Stimulated activated CD8-positive, alpha-beta memory T cell treated with anti-CD3 and anti-CD28 coated beads, Interleukin-12 subunit alpha, Interleukin-12 subunit beta, amount 100 ng/mL, for 24 hours (primary cell): ENCODE measurements around the gene POU3F3.

Experiments
- DNase-seq: peaks from one replicate; pipeline ENCODE4 v3.0.0-alpha.2; 2020; ENCODE audit errors: extremely low read depth

Gene POU3F3

GRCh38 chr2:104875262-104875661 lies 21.3 kb downstream of the POU3F3 start:
- no peak for DNase-seq

GRCh38 chr2:104876606-104877570 lies 23.0 kb downstream of the POU3F3 start:
- no peak for DNase-seq

- DNase-seq = no peak
Measured at GRCh38 chr2:104878863-104879512, 25.1 kb downstream of the POU3F3 start.

- no peak for DNase-seq
Measured at GRCh38 chr2:104880076-104880475, 26.2 kb downstream of the POU3F3 start.

GRCh38 chr2:104883357-104883756 lies 29.4 kb downstream of the POU3F3 start:
- DNase-seq = no peak

- no peak for DNase-seq
Measured at GRCh38 chr2:104885119-104885782, 31.3 kb downstream of the POU3F3 start.

- DNase-seq = no peak
Measured at GRCh38 chr2:104887676-104888075, 33.8 kb downstream of the POU3F3 start.

- DNase-seq = no peak
Measured at GRCh38 chr2:104888489-104889258, 34.8 kb downstream of the POU3F3 start.

GRCh38 chr2:104889291-104889959 lies 35.5 kb downstream of the POU3F3 start:
- DNase-seq = no peak

- no peak for DNase-seq
Measured at GRCh38 chr2:104889960-104890684, 36.2 kb downstream of the POU3F3 start.

GRCh38 chr2:104890685-104891069 lies 36.8 kb downstream of the POU3F3 start:
- no peak for DNase-seq

- DNase-seq = no peak
Measured at GRCh38 chr2:104891145-104891544, 37.2 kb downstream of the POU3F3 start.

GRCh38 chr2:104896446-104896845 lies 42.5 kb downstream of the POU3F3 start:
- DNase-seq = no peak

GRCh38 chr2:104897515-104898184 lies 43.7 kb downstream of the POU3F3 start:
- DNase-seq = no peak

GRCh38 chr2:104900608-104901007 lies 46.7 kb downstream of the POU3F3 start:
- no peak for DNase-seq

GRCh38 chr2:104901037-104901881 lies 47.3 kb downstream of the POU3F3 start:
- no peak for DNase-seq

GRCh38 chr2:104902317-104902716 lies 48.4 kb downstream of the POU3F3 start:
- DNase-seq = no peak
